Bronchial smooth muscle cell (primary cell): Measurements from ENCODE around the gene POLG. TPM values are rescaled to one million over a fixed set of nuclear protein-coding genes. Genes with fewer than 3 reads are reported as not detected.

Experiments
- total RNA-seq: library from RNA; depleted of rRNA; stranded (reverse); fragments of >200 nt; gene quantifications from 2 replicates; pipeline ENCODE4 v1.2.1, GENCODE V29; 2014

The POLG gene
- 37.7 and 40.5 TPM in 2 replicates for total RNA-seq

GRCh38 chr15:89334510-89335297 is at the start of gene POLG:
Gene POLG (minus strand): TSS chr15:89334824. CDS start chr15:89333754, 1,070 bp downstream.

Other genes starting within 250 kb of the POLG start
- 39.6 and 86.7 TPM in 2 replicates for gene ABHD2, start 246.4 kb downstream of the POLG start, total RNA-seq
- not detected in 2 replicates for gene RLBP1, start 113.2 kb downstream of the POLG start, total RNA-seq
- gene FANCI, start 90.8 kb downstream of the POLG start, total RNA-seq: 4.2 and 8.0 TPM in 2 replicates
- gene RHCG, start 161.8 kb upstream of the POLG start, total RNA-seq: 0.16 and 0.43 TPM in 2 replicates
- gene TICRR, start 240.6 kb upstream of the POLG start, total RNA-seq: 0.09 and 0.32 TPM in 2 replicates